AG04449 (cell line): Measurements from ENCODE around the gene GNAO1.

ENCODE experiments used
- CTCF ChIA-PET: fragments of 350-600 bp; formaldehyde crosslinking; extraction: SDS; loops from one replicate; lab custom pipeline; 2021; ENCODE audit warnings: antibody characterized with exemption; lab: Yijun Ruan, JAX
- POLR2A ChIA-PET: fragments of 400-600, 350-600 bp; formaldehyde crosslinking; extraction: SDS; loops from one replicate; lab custom pipeline; 2020; ENCODE audit warnings: antibody characterized with exemption, inconsistent platforms; lab: Yijun Ruan, JAX
- DNase-seq: peaks from one replicate; pipeline ENCODE4 v3.0.0-alpha.2; 2010; ENCODE audit warnings: low read depth, low spot score
- H3K4me3 ChIP-seq: 2 replicates; pipeline ENCODE4 v1.5.1; 2011; ENCODE audit warnings: low read depth, mild to moderate bottlenecking, control low read depth, low read length
- CTCF ChIP-seq: IDR thresholded peaks from one replicate; pipeline ENCODE4 v1.5.1; 2011; ENCODE audit warnings: mild to moderate bottlenecking, moderate library complexity, low read length, control low read depth, inconsistent platforms; ENCODE audit not compliant: insufficient read depth; ENCODE audit errors: missing control alignments

Gene GNAO1

DNA sequence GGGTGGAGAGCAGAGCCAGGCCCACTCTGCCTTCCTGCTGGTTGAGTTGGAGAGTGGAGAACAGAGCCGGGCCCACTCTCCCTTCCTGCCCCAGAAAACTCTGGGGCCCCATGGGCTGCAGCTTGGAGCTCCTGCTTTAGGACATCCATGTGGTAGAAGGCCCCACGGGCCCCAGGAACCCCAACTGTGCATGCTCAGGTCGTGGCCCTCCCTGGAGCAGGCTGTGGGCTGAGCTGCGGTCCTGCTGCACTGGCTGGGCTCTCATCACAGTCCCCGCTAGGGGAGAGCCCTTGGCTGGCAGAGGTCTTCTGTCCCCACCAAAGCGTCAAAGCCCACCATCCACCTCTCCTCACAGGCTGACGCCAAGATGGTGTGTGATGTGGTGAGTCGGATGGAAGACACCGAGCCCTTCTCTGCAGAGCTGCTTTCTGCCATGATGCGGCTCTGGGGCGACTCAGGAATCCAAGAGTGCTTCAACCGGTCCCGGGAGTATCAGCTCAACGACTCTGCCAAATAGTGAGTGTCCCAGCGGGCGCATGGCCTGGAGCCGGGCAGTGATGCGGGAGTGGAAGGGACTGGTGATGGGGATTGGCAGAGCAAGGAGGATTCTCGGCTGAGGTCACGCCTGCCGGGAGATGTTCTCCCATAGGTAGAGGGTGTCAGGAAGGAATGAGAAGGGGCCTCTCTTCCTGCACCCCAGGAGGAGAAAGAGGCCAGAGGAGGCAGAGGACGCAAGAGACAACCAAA, 137.2 kb downstream of the GNAO1 start:
- no peak overlapping the region for H3K4me3 ChIP-seq
- no peak for DNase-seq
- POLR2A ChIA-PET = no interaction called here
- CTCF ChIA-PET = interaction anchor here (1.0 to 7.2 kb wide), 7 partner anchors 9 to 385 kb away, joined by 3 to 69 read pairs (median 5); no protein-coding TSS in a partner anchor
- TF ChIP-seq CTCF = no peak

GRCh38 chr16:56329887-56330286, 138.6 kb downstream of the GNAO1 start:
- CTCF ChIA-PET = interaction anchor here (1.2 to 7.2 kb wide), 4 partner anchors 11 to 374 kb away, joined by 3 to 69 read pairs (median 44); no protein-coding TSS in a partner anchor

GRCh38 chr16:56330476-56330875, 139.2 kb downstream of the GNAO1 start:
- no peak for TF ChIP-seq CTCF
- DNase-seq = no peak
- ChIA-PET POLR2A (no interaction called here), CTCF (interaction anchor here (0.7 to 7.2 kb wide), 6 partner anchors 11 to 489 kb away, joined by 3 to 69 read pairs (median 20); partner anchors contain the start of gene MT2A)
- no peak overlapping the region for H3K4me3 ChIP-seq

More at GRCh38 chr16:56329887-56330286, 138.6 kb downstream of the GNAO1 start:
- DNase-seq = no peak
- TF ChIP-seq CTCF = no peak
- POLR2A ChIA-PET = no interaction called here
- H3K4me3 ChIP-seq = no peak overlapping the region

GRCh38 chr16:56331399-56331798, 140.1 kb downstream of the GNAO1 start:
- POLR2A ChIA-PET = no interaction called here
- no peak for DNase-seq
- CTCF ChIA-PET = interaction anchor here (0.7 to 7.2 kb wide), 10 partner anchors 8 to 490 kb away, joined by 3 to 69 read pairs (median 4); partner anchors contain the start of genes MT2A, NUDT21 and OGFOD1
- no peak for TF ChIP-seq CTCF
- no peak overlapping the region for H3K4me3 ChIP-seq

GRCh38 chr16:56331915-56332314, 140.6 kb downstream of the GNAO1 start:
- DNase-seq = no peak
- TF ChIP-seq CTCF = no peak
- CTCF ChIA-PET = interaction anchor here (0.7 to 7.2 kb wide), 9 partner anchors 9 to 370 kb away, joined by 3 to 69 read pairs (median 4); partner anchors contain the start of genes NUDT21 and OGFOD1
- no peak overlapping the region for H3K4me3 ChIP-seq
- POLR2A ChIA-PET = no interaction called here

DNA sequence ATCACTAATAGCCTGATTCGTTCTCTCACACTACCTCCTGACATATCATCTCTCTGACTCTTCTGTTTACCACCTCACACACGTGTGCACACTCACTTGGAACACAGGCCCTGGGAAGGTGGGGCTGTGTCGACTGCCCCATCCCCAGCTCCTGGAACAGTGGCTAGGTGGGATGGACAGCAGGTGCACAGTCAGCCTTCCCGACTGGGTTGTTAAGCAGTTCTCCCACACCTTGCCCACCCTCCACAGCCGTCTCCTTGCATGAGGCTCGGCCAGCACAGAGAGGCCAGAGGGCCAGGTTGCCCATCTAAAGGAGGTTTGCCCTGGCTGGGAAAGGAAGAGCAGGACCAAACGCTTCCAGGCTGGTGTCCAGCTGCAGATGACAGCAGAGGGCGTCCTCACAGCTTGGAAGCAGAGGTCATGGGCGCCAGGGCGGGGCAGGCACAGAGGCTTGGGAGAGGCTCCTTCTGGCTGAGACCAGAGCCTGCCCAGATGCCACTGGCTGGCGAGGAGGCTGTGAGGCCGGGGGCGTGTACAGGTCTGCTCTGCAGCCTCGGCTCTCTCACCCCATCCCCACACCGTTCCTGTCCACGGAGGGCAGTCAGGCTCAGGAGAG, 141.3 kb downstream of the GNAO1 start:
- peak; percentile 67 for TF ChIP-seq CTCF
- ChIA-PET POLR2A (no interaction called here), CTCF (interaction anchor here (0.9 to 7.2 kb wide), 7 partner anchors 9 to 369 kb away, joined by 3 to 69 read pairs (median 9); no protein-coding TSS in a partner anchor)
- no peak for DNase-seq
- H3K4me3 ChIP-seq = no peak overlapping the region
